Nephron progenitor cell (in vitro differentiated cells): ENCODE data around the gene SMIM23.

Experiments
- DNase-seq: peaks from one replicate; pipeline ENCODE4 v3.0.0; 2021
- H3K27ac Mint-ChIP-seq: 2 replicates; pipeline ENCODE4 v1.8.0; 2021; ENCODE audit warnings: mild to moderate bottlenecking, moderate library complexity, mixed read lengths
- H3K27me3 Mint-ChIP-seq: 2 replicates; pipeline ENCODE4 v1.8.0; 2021; ENCODE audit warnings: mild to moderate bottlenecking, low read depth, mixed read lengths; ENCODE audit not compliant: poor library complexity
- H3K36me3 Mint-ChIP-seq: 2 replicates; pipeline ENCODE4 v1.8.0; 2021; ENCODE audit warnings: low read depth, mixed read lengths
- H3K4me1 Mint-ChIP-seq: 2 replicates; pipeline ENCODE4 v1.8.0; 2021; ENCODE audit warnings: mixed read lengths
- H3K4me3 Mint-ChIP-seq: 2 replicates; pipeline ENCODE4 v1.8.0; 2021; ENCODE audit warnings: mild to moderate bottlenecking, moderate library complexity, mixed read lengths
- H3K9me3 Mint-ChIP-seq: 2 replicates; pipeline ENCODE4 v1.8.0; 2021; ENCODE audit warnings: mild to moderate bottlenecking, moderate library complexity, mixed read lengths
- CTCF ChIP-seq: fragments of 200-600 bp; sonication (generic); IDR thresholded peaks from 2 replicates; pipeline ENCODE4 v1.5.0; 2021; ENCODE audit warnings: antibody characterized with exemption

SMIM23 gene

GRCh38 chr5:171783051-171783450 is 2.6 kb upstream of the SMIM23 start:
- Mint-ChIP-seq H3K4me3 (no peak overlapping the region), H3K27ac (no peak overlapping the region), H3K4me1 (no peaks in the 10 kb centered on the region), H3K9me3 (peaks cover 17% of the 10 kb centered on the region), H3K27me3 (peaks cover 11% of the 10 kb centered on the region), H3K36me3 (no peaks in the 10 kb centered on the region)
- no peak for TF ChIP-seq CTCF
- no peak for DNase-seq

GRCh38 chr5:171789353-171789752 is 3.7 kb downstream of the SMIM23 start:
- Mint-ChIP-seq H3K4me1 (no peaks in the 10 kb centered on the region), H3K9me3 (no peaks in the 10 kb centered on the region), H3K27ac (no peak overlapping the region), H3K4me3 (no peak overlapping the region), H3K36me3 (no peaks in the 10 kb centered on the region), H3K27me3 (peaks cover 14% of the 10 kb centered on the region)
- no peak for DNase-seq
- TF ChIP-seq CTCF, result no peak

GRCh38 chr5:171790408-171790807 is 4.8 kb downstream of the SMIM23 start:
- Mint-ChIP-seq H3K4me3 (no peak overlapping the region), H3K9me3 (no peaks in the 10 kb centered on the region), H3K27me3 (peaks cover 11% of the 10 kb centered on the region), H3K4me1 (no peaks in the 10 kb centered on the region), H3K36me3 (no peaks in the 10 kb centered on the region), H3K27ac (no peak overlapping the region)
- DNase-seq, result no peak
- no peak for TF ChIP-seq CTCF

- TF ChIP-seq CTCF, result no peak
- no peak overlapping the region for H3K4me3 Mint-ChIP-seq
- H3K27ac Mint-ChIP-seq, result no peak overlapping the region
- no peaks in the 10 kb centered on the region for H3K36me3 Mint-ChIP-seq
- DNase-seq, result no peak
- H3K4me1 Mint-ChIP-seq, result peaks cover 10% of the 10 kb centered on the region
- H3K9me3 Mint-ChIP-seq, result no peaks in the 10 kb centered on the region
- H3K27me3 Mint-ChIP-seq, result peaks cover 11% of the 10 kb centered on the region
These were observed 8.9 kb downstream of the SMIM23 start for GRCh38 chr5:171794470-171794960.

- no peak for TF ChIP-seq CTCF
- H3K27me3 Mint-ChIP-seq, result peaks cover 7% of the 10 kb centered on the region
- DNase-seq, result no peak
- H3K9me3 Mint-ChIP-seq, result no peaks in the 10 kb centered on the region
- H3K36me3 Mint-ChIP-seq, result no peaks in the 10 kb centered on the region
- H3K4me1 Mint-ChIP-seq, result peaks cover 10% of the 10 kb centered on the region
- H3K4me3 Mint-ChIP-seq, result no peak overlapping the region
- H3K27ac Mint-ChIP-seq, result no peak overlapping the region
These were observed 9.8 kb downstream of the SMIM23 start for GRCh38 chr5:171795381-171795780.

- no peak for DNase-seq
- Mint-ChIP-seq H3K36me3 (no peaks in the 10 kb centered on the region), H3K27ac (no peak overlapping the region), H3K27me3 (peaks cover 7% of the 10 kb centered on the region), H3K4me3 (no peak overlapping the region), H3K4me1 (peaks cover 10% of the 10 kb centered on the region), H3K9me3 (no peaks in the 10 kb centered on the region)
- TF ChIP-seq CTCF, result no peak
These were observed 10.8 kb downstream of the SMIM23 start for GRCh38 chr5:171796436-171796835.
